Cerebellar cortex (tissue), 1 donor: ENCODE results near the gene LARGE2.

Source experiments
- DNase-seq: peaks from one replicate; pipeline ENCODE4 v3.0.0-alpha.2; 2015; ENCODE audit warnings: low spot score

LARGE2 gene

DNA sequence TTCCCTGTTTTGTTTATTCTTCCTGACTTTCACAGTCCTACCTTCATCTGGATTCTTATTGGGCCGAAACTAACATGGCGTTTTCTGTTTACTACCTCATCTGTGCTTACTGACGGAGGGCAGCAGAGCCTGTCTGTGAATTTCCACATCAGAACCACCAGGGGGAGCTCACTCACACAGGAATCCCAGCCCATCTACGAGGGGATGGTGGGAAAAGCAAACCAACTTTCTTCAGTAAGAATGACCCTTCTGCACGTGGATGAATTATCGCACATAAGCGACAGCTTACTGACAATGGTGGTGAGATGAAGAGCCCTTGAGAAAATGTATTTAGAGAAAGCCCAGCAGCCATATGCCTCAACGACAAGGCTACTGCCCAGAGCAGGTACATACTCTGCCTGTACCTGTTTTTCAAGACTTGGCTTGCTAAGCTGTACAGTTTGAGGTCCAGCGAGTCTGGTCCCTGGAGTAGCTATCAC lies 42.5 kb downstream of the LARGE2 start:
- DNase-seq, result peak; percentile 90

DNA sequence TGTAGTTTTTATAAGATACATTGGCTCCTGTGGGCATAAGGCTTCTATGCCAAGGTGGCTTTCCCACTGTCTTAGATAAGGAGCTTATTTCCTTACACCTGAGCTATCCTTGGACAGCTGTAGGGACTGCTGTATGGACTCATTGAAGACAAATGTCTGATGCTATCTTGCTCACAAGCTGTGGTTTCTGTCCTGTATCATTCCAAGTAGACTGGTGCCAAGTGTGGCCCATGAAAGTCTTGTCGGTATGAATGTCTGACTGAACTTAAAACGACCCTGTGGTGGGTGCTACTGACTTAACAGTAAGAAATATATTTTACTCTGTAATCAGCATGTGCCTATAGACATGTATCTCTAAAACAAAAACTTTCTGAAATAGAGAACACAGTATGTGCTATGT lies 45.0 kb downstream of the LARGE2 start:
- DNase-seq, result no peak

DNA sequence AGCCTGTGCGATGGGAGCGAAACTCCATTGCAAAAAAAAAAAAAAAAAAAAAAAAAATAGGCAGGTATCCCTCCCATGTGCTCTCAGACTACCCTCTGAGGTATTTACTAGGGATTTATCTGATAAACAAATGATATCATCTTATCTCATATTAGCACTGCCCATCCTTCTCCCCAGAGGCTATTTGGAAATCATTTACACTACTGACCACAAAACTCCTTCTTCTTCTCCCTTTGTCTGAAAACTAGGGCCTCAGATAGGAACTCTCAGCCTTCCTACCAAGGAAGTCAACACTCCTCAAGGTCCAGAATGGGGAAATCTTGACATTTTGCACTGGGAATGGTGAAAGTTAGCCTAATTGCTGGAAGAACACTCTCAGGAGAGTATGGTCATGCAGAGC lies 46.4 kb downstream of the LARGE2 start:
- DNase-seq, result no peak

DNA sequence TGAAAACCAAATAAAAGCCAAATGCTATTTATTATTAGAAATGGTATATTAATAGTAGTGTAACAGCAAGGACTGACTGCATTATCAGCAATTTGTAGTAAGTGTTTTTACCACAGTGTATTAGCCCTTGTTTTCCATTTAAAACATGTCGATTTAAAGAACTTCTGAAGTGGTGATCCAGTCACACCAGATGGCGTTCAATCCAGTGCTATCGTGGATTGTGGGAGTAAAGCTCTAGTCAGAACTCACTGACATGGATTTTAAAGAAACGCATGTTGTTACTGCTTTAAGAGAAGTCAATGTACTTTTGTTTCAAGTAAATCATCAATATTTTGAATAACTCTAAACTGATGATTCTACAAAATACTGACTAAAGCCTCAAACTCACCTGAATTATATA lies 51.1 kb downstream of the LARGE2 start:
- no peak for DNase-seq

DNA sequence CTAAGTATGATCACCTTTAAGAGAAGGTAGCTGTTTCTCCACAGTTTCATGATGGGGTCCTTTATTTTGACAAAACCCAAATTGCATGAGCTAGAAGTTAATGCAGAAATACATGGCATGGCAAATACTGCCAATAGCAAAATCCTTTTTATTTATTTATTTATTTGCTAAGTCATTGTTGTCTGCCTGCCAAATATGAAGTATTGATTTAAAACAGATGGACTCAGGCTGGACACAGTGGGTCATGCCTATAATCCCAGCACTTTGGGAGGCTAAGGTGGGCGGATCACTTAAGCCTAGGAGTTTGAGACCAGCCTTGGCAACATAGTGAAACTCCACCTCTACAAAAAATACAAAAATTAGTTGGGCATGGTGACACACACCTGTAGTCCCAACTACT lies 52.4 kb downstream of the LARGE2 start:
- DNase-seq, result no peak
